HG03457 (cell line): ENCODE results near the gene MAFB.

Experiments
- ATAC-seq: cut with Tn5 transposase; IDR thresholded peaks from one replicate; pipeline ENCODE4 v1.9.1; 2021; ENCODE audit warnings: moderate number of reproducible peaks; ENCODE audit not compliant: unreplicated experiment

MAFB gene

GRCh38 chr20:40682104-40682981, 6.7 kb downstream of the MAFB start:
- ATAC-seq: no peak

- ATAC-seq: no peak
Measured at GRCh38 chr20:40681684-40682083, 7.4 kb downstream of the MAFB start.

DNA sequence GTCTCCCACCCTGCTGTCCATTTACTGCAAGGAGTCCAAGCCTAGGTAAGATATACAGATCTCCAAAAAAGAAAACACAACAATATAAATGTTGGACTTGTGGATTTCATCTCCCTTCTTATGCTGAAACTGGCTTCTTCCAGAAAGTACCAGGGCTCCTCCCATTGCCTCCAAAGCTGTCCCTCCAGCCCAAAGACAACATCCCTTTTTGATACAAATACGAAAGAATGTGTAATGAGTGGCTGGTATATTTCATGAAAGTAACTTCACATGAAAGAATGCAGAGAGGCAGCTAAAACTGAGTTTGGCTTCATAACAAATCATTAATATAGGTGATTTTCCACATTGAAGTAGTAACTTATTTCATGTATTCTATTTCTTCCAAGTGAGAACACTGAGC, 7.9 kb downstream of the MAFB start:
- ATAC-seq: no peak

GRCh38 chr20:40680161-40680959, 8.7 kb downstream of the MAFB start:
- no peak for ATAC-seq

GRCh38 chr20:40679184-40679583, 9.9 kb downstream of the MAFB start:
- ATAC-seq: no peak

DNA sequence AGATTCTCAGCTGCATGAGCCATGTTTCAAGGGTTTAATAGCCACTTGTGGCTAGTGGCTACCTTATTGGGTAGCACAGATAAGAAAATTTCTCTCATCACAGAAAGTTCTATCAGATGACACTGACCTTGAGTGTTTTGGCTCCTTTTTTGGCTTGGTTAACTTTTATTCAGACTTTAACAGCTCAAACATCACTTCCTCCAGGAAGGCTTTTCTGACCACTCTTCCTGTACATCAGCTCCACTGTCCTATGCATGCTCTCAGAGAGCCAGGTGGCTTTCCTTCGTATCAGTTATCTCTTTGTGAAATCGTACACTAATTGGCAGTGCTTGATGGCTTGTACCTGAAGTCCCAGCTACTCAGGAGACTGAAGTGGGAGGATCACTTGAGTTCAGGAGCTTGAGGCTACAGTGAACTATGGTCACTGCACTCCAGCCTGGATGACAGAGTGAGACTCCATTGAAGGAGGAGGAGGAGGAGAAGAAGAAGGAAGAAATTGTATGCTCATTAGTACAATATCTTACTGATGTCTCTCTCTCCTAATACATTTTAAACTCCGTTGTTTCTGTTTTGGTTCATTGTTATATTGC, 10.7 kb downstream of the MAFB start:
- no peak for ATAC-seq

- ATAC-seq: no peak
Measured at GRCh38 chr20:40677343-40677924, 11.6 kb downstream of the MAFB start.

DNA sequence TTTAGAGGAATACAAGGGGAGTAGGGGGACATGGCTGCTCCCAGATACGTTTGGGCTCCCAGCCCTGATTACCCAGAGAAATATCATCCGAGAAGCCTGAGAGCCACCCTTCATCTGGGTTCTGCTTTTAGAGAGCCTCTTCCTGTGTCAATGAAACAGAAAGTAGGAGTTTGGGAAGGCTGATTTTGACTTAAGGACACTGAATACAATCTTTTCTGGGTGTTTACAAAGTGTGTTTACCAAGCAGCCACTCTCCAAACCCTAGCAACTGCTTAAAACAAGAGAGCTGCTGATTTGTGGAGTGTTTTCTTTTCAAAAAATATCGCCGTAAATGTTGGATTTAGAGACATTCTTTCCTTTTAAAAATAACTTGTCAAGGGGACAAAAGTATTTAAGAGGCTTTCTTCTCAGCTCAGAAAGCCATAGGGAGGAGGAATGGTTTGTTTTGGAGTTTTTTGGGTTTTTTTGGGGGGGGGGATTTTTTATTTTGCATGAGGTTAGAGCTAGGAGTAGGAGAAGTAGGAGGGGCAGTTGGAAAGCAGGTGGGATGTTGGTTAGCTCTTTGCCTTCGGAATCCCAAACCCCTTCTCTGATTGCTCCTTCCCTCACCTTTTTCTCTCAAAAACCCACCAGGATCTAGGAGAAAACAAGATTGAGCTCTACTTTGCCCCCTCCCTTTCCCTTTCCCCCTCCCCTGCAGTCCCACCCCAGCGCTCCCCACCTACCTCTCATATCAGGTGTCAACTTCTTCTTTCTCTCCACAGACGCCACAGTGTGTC, 12.4 kb downstream of the MAFB start:
- no peak for ATAC-seq

- ATAC-seq: no peak
Measured at GRCh38 chr20:40675599-40676221, 13.3 kb downstream of the MAFB start.

- no peak for ATAC-seq
Measured at GRCh38 chr20:40673442-40673841, 15.6 kb downstream of the MAFB start.

- no peak for ATAC-seq
Measured at GRCh38 chr20:40672095-40672494, 16.9 kb downstream of the MAFB start.

GRCh38 chr20:40670253-40670652, 18.8 kb downstream of the MAFB start:
- ATAC-seq: no peak

DNA sequence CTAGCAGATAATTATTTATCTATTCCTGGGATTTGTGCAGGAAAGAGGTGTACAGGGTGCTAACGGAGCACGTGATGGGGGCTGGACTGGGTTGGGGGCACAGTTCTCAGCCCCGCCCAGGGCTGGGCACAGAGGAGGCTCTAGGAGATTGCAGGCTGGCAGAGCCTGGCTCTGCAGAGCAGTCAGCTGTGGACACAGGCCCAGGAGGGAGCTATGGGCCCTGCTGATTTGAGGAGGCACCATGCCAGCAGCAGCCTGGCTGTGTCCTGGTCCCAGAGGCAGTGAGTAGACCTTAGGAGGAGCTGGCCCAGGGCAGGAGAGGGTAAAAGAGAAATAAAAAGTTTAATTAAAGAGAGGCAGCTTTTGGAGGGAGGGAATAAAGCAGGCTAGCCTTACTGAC, 19.3 kb downstream of the MAFB start:
- no peak for ATAC-seq

DNA sequence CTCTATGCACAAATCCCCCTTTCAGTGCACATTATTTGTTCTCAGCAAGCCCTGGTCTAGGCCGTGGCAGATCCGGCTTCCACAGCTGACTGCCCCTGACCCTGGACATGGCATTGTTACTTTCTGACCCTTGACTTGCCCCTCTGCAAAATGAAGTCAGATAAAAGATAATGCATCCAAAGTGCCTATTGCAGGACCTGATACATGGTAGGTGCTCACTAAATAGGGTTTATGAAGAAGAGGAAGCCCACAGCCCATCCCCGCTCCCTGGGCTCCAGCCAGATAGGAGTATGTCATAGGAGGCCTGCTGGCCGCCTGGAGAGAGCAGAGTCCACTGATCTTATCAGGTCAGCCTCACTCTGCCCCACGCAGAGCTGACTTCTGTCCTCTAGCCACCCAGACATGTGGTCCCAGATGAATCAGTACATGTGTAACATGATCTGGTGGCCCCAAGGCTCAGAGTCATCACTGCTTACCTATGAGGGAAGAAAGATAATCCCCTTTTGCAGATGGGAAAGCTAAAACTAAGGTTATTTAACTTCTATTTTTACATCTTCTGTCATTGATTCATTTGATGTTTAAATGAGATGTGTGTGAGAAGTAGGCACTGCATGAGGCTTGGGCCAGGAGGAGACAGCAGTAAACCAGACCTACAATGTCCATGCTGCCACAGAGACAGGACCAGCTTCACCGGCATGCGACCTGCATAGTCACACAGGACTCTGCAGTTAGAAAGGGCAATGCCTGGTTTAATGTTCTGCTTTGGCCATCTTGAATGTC, 20.4 kb downstream of the MAFB start:
- no peak for ATAC-seq

- ATAC-seq: no peak
Measured at GRCh38 chr20:40667503-40667902, 21.5 kb downstream of the MAFB start.

DNA sequence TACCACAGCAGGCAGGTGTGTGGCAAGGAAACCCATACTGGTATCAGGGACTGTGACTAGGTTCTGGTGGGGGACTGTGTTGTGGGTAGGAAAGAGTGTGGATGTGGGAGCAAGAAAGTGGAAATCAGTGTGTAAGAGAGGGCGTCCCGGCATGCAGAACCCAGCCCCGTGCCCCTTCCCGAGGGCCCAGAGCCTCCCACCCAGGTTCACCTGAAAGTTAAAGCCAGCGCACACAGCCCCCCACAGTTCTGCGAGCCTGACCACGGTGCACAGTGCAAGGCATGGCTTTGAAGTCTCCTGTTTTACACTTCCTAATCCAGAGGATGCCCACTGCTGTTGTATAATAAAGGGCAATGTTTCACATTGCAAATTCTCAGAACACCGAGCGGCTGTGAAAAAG, 22.7 kb downstream of the MAFB start:
- ATAC-seq: no peak

GRCh38 chr20:40664891-40665290, 24.1 kb downstream of the MAFB start:
- no peak for ATAC-seq

GRCh38 chr20:40663991-40664880, 24.8 kb downstream of the MAFB start:
- no peak for ATAC-seq
